Activated CD4-positive, alpha-beta T cell treated with anti-CD3 and anti-CD28 coated beads for 24 hours (primary cell): ENCODE results near the gene TCEA3.

ENCODE experiments used
- DNase-seq, 2 donors: peaks; one replicate each; pipeline ENCODE4 v3.0.0-alpha.2; 2020; ENCODE audit warnings: low read depth in 2 of 2

The TCEA3 gene

DNA sequence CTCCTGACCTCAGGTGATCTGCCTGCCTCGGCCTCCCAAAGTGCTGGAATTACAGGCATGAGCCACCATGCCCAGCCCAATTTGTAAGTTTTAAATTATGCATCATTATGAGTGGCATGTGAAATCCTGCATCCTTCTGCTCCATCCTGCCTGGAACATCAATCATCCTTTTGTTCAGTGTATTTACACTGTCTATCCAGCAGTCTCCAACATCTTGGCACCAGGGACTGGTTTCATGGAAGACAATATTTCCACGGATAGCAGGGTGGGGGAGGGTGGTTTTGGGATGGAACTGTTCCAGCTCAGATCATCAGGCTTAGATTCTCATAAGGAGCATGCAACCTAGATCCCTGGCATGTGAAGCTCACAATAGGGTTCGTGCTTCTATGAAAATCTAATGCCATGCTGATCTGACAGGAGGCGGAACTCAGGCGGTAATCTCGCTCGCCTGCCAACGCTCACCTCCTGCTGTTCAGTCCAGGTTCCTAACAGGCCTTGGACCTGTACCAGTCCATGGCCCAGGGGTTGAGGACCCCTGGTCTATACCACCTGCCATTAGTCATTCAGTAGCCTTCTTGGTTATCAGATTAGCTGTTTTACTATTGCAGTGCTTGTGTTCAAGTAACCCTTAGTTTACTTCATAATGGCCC is 22.2 kb upstream of the TCEA3 start:
- DNase-seq: no peak

DNA sequence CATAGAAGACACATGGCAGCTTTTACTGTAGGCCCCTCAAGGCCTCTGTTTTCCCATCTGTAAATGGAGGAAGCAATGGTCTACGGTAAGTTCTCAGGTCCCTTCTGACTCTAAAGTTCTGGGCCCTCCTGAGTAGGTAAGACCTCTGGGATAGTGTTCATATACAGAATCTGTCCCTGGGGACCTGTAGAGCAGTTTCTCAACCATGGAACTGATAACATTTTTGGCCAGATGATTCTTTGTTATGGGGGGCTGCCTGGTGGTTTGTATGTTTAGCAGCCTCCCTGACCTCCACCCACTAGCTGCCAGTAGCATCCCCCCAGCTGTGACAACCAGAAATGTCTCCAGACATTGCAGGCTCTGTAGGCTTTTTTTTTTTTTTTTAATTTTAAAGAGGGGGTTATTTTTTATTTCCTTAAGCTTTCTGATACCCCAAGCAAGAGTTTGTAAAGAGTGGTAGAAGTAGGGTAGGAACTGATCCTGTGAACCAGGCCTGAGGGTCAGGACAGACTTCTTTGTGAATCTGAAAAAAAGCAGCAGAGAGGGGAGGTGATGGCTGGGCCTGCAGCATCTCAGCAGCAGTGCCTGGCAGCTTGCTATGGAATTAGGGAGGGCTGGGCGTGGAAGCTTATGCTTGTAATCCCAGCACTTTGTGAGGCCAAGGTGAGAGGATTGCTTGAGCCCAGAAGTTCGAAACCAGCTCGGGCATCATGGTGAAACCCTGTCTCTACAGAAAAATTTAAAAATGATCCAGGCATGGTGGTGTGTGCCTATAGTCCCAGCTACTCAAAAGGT is 20.2 kb upstream of the TCEA3 start:
- no peak for DNase-seq

DNA sequence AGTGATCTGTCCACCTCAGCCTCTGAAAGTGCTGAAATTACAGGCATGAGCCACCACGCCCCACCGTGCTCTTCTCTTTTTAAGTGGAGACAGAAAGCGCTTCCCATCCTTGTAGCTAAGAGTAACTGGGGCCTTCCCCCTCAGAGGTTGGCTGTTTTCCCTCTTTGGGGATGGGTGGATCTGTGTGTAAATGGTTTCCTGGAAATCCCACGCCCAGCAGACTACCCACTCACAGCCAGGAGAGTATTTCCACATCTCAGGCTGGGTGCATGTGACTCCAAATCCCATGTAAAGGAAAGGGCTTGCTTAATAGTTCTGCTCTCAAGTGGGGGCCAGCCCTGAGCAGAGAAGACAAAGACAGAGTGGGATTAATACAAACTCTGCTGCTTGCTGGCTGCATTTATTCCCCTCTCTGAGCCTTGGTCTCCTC is 19.6 kb upstream of the TCEA3 start:
- DNase-seq: no peak

DNA sequence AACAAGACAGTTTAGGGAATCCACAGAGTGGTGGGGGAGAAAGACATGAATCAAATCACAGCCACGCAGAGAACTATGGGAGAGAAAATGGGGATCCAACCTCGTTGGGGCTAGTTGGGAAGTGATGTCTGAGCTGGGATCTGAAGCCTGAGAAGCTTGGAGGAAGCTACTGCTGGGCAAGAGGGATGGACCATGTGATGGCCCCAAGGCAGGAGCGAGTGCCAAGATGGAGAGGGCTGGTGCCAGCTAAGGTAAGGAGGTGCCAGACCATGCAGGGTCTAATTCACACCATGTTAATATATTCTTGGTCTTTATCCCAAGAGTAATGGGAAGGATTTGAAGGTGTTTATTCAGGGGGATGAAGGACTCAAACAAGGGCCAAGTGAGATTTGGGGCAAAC is 18.2 kb upstream of the TCEA3 start:
- no peak for DNase-seq

DNA sequence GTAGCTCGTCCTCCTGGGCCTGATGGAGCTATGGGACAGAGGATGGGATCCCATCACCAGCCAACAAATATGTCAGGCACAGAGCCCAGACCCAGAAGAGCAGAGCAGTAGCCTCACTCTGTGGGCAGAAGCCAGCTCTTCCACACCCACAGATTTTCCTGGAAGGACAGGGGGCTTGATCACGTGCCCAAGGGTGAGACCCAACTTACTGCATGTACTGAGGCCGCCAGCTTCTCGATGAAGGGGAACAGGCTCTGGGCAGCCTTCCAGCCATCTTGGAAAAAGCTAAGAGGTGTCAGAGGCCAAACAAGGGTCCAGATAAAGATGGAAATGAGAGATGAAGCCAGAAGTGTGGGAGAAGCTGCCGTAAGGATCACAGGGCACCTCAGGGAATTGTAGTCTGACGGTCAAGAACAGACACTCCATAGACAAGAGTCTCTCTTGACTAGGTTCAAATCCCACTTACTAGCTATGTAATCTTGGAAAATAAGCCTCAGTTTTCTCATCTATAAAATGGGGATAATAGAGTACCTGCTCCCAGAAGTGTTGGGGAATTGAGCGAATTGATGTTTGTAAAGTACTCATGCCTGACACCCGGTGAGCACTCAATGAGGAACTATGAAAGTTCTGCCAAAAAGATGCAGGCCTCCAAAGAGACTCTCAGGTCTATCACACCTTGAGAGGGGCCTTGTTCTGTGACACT is 17.0 kb upstream of the TCEA3 start:
- no peak for DNase-seq

DNA sequence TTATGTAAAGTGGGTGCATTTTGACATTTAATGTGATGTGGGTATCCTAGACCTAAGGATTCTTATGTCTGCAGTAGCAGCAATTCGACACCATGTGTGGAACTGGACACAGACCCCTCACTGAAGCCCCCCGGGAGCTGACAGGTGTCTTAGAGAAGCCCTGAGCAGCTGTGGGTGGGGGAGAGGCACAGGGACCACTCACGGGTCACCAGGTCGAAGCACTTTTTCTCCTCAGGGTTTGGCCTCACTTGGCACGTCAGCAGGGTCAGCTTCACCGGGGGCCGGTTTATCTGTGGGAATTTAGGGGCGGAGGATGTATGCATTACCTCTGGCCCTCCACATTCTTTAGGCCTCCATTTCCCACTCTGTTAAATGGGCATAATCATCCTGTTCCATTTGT is 14.0 kb upstream of the TCEA3 start:
- DNase-seq: no peak

DNA sequence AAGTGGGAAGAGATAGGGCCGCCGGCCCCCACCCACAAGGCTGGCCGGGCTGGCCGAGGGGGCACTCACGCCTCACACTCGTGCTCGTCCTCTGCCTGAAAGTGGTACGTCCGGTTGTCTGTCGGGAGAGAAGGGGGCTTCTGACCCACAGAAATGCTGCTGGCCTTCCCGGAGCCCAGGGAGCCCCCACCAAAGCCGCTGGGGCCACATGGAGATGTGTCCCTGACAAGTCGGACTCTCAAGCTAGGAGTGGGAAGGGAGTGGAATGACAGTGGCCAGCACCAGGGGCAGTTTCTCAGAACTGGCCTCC is 12.8 kb upstream of the TCEA3 start:
- no peak for DNase-seq

DNA sequence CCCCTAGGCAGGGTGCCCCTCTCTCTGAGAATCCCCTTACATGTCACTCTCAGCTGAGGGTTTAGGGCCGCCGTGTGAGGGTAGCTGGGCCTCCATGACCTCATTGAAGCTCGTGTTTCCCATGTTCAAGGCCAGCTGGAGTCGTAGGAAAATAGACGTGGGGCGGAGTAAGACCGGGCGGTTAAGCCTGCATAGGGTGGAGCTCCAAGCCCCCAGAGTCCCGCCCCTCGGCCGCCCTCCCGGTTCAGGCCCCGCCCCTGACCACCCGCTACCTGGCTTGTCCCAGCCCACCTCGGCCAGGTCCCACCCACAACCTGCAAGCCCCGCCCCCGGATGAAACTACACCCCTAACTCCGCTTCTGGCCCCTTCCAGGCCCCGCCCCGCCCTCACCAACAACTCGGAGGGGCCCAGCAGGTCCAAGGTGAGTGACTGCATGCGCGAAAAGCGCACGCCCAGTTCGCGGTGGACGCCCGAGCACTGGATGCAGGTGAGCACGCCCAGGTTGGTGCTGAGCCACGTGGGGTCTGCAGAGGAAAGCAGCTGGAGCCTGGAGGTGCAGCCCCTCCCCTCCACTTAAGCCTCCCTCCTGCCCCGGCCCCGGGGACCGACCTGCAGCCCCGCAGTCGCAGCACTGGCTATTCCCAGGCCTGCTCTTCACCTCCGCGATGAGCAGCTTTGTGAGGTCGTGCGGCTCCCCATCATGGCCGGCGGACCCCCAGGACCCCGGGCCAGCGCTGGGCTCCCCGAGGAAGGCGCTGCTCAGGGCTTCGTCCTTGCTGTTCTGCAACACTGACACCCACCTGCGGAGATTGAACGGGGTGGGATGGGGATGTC is 12.2 kb upstream of the TCEA3 start:
- peak in 1 of 2 donors; percentile 17 for DNase-seq

DNA sequence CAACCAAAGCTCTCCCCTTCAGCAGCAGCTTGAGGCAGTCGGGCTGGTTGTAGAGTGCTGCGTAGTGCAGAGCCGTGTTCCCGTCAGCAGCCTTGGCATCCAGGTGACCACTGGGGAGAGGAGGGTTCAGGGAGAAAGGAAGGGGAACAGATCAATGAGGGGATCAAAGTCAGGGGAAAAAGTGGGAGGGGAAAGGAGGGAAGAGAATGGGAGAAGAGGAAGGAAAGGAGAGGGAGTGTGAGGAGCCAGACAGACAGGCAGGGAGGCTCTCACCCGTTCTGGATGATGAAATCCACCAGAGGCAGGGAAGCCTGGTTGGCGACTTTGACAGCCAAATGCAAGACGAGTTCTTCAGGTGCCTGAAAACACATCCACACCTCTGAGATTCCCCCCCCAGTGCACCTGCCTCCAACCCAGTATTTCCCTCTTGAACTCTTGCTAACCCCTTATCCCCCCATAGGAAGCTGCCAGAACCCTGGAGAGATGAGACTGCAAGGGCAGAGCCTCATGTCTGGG is 9.8 kb upstream of the TCEA3 start:
- no peak for DNase-seq

DNA sequence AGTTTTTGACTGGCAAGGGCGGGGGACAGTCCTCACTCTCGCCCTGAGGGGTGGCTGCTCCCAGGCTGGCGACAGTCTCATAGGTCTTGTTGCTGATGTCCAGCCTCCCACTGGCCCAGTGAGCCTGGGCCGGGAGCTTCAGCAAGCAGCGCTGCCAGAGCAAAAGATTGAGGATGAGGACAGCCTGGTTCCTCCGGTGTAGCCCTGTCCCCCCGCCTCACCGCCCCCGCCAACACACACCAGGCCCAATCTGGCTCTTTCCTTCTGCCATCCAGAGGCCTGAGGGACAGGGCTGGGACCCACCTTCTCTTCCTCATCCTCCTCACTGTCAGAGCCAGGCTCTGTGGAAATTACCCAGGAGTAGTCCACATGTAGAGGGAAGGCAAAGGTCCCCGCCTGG is 8.6 kb upstream of the TCEA3 start:
- no peak for DNase-seq

DNA sequence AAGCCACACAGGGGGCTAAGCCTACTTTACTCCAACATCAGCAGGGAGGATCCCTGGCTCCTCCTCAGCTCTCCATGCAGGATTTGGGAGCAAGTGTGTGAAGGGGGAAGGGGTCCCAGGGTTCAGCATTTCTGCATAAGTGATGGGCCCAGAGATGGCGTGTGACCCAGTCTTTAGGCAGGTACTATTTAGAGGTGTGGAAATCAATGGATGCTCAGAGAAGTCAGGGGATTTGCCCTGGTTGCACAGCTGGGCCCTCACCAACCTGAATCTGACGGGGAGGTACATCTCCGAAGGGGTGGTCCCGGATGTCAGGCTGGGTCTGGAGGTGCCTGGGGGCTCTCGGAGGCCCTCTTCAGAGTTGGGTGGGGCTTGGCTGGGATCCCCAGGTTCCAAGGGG is 6.9 kb upstream of the TCEA3 start:
- no peak for DNase-seq

DNA sequence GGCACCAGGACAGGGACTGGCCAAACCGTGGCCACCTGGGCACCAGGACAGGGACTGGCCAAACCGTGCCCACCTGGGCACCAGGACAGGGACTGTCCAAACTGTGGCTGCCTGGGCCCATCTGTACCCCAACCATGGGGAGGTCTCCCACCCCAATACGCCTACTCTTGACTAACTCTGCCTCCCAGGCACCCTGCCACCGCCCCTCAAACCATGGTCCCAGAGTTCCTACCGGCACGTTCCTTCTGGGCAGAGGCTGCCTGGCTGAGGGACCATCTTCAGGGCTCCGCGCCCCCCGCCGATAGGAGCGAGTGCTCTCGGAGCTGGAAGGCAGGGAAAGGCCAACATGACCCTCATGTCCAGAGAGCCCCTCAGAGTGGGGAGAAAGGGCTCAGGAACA is 6.3 kb upstream of the TCEA3 start:
- DNase-seq: no peak

DNA sequence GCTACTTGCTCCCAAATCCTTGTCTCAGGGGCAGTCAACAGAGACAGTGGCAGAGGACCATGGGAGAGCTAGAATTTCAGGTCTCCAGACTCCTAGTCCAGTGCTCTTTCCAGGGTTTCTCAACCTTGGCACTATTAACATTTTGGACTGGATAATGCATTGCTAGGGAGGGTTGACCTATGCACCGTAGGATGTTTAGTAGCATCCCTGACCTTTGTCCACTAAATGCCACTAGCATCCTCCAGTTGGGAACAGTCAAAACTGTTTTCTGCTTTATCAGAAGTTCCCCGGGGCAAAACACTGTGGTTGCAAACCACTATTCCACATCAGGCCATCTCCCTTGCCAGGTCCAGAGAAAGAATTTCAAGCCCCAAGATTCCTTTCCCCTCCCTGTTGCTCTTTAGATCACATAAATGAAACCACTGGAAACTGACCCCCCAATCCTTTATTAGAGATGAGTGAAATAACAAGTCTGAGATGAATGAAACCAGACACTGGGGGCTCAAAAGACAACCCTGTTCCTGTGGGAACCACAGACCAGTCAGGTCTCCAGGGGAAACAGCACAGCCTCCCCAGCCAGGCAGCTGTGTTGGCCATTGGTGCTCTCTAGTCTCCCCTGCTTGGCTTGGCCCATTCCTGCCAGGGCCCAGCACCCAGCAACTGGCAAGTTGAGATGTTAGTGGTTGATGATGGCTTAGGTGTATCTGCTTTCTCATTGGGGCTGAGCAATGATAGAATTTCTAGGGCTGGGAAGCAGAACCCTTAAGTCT is 3.8 kb upstream of the TCEA3 start:
- no peak for DNase-seq

DNA sequence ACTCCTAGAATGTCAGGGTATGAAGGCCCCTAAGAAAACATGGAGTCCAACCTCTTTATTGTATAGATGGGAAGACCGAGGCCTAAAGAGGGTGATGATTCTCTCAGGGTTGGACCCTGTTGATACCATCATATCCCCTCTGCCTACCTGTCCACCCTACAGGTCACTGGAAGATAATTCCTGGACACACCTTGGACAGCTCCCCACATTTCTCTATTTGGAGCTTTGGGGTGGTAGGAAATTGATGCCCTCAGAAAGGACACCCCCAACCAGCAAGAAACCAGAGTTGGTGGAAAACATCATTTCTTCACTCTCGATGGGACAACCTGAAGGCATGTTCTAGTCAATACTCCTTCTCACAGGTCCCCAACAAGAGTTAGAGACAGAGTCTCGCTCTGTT is 3.0 kb upstream of the TCEA3 start:
- no peak for DNase-seq

DNA sequence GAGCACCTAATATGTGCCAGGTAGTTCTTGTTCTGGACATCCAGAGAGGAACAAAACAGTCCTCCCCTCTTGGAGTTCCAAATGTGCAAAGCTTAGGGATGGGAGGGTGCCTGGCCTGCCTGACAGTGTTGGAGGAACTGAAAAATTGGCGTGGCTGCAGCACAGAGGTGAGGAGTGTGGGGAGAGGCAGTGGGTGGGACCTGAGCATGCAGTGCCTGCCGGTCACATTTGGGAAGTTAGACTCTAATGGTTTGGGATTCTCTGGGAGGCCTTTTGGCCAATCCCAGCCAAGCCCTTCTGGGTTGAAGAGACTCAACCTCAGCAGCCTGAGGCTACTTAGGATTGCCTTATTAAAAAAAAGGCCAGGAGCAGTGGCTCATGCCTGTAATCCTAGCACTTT is 2.3 kb upstream of the TCEA3 start:
- no peak for DNase-seq

DNA sequence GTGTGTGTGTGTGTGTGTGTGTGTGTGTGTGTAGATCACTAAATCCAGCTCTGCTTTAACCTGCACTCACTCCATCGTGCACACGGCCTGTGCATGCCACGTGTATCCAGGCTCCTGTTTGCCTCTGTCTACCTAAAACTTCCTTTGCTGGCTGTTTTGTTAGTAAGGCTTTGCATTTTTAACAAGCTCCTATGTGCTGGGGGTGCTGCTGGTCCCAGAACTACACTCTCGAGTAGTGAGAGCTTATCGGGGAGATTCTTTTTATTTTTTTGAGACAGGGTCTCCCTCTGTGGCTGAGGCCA is 596 bp upstream of the TCEA3 start:
- DNase-seq: no peak

DNA sequence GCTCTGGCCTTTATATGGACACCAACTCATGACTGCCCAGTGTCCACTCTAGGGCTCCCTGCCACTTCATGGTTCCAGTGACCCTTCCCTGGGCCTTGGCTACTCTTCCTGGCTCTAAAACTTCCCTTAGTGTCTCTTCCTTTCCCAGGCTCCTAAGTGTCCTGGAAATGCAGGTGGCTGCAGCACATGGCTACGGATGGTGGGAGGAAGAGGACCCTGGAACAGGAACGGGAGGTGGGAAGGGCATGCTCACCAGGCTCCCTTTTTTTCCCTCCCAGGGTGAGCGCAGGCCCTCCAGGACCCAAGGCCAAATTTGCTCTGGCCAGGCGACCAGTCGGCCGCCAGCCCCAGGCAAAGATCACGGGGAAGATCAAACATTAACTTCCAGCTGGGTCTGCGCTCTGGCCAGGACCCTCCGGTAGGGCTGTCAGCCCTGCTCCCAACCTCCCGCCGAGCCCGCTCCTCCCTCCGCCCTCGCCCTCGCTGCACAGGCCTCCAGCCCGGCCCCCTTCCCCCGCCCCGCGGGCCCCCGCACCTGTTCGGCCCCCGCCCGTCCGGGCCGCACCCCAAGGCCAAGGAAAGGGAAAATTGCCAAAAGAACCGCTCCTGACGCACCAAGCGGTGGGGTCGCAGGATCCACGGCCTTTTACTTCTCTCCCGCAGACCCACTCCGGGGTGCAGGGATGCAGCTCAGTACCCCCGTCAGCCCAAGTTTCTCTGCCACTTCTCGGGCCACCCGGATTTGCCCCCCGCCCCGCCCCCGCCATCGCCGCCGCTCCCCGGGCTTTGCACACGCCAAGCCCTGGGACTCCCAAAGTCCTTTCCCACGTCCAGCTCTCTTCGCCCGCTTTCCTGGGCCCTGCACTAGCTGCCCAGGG is 894 bp downstream of the TCEA3 start:
- peak in 1 of 2 donors; percentile 5 for DNase-seq

DNA sequence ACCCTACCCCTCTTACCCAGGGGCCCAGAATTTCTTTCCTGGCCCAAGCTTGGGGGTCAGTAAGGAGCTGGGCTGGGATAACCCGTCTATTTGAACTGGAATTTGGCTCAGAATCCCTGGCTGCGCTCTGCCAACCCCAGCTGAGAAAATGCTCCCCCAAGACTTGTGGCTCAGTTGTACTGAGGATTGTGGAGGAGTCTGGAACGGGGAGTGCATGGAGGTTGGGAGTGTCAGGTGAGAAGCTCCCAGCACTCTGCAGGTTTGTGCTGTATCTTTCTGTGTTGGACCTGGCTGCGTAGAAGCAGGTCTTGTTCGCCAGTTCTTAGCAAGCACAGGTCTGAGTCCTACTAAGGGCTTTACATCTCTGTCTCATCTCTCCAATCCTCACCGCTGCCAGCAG is 1.6 kb downstream of the TCEA3 start:
- DNase-seq: no peak

DNA sequence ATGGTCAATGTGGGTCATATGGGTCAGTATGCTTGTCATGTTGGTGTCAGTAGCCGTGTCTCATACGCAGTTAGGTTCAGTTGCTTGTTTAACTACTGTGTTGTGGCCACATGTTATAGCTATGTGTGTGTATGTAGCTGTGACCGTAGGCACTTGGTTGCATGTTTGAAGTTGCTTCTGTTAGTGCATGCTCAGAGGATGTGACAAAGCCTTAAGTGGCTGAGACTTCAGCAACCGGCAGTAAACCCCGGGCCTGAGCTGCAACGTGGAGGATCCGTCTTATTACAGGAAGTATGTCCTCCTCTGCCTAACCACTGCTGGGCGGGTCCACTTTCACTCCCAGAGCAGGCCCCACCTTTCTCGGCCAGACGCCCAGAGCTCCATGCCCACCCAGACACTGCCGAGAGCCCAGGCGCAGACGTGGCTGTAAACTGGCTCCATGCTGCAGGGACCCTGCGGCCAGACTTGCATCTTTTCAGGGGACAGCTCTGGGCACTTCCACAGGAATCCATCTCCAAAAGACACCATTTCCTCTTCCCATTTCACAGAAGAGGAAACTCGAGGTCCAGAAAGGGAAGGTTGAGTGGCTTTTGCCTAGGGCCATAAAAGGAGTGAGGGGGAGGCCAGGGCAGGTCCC is 2.2 kb downstream of the TCEA3 start:
- peak in 1 of 2 donors; percentile 16 for DNase-seq

DNA sequence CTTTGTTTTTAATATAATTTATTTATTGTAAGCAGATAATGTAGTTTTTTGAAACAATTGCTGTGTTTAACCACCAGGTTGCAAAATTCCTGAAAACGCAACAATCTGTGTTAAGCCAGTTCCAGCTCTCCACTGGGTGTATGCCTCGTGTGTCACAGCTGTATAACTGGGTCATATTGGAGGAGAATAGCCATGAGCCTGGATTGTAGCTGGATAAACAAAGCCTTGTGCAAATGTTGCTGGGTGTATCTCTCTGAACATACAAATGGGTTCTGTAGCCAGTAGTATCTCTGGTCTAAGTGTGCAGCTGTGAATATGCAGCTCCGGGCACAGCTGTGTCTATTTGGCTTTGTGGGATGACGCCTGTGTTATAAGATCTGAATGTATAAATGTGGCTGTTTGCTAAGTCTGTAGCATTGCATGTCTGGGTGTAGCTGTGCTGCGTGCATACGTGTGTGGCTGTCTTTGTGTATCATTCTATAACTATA is 2.8 kb downstream of the TCEA3 start:
- no peak for DNase-seq
